Ovary (tissue), 3 donors: ENCODE data around the gene CDCP2.

Source experiments
- CTCF ChIP-seq, 3 donors: fragments of 450-650 bp in 2 of 3; fragments of 200-600 bp in 1 of 3; IDR thresholded peaks; one replicate each; pipeline versions ENCODE4 v1.5.1 to v1.8.0; 2016 to 2022; ENCODE audit warnings: antibody characterized with exemption in 3 of 3, mild to moderate bottlenecking in 1 of 3
- POLR2A ChIP-seq: fragments of 450-650 bp; IDR thresholded peaks from one replicate; pipeline ENCODE4 v1.6.1; 2017; ENCODE audit warnings: antibody characterized with exemption, mild to moderate bottlenecking, moderate library complexity
- donor health status: DM: no; HTN: no; CAD: no.

DNA sequence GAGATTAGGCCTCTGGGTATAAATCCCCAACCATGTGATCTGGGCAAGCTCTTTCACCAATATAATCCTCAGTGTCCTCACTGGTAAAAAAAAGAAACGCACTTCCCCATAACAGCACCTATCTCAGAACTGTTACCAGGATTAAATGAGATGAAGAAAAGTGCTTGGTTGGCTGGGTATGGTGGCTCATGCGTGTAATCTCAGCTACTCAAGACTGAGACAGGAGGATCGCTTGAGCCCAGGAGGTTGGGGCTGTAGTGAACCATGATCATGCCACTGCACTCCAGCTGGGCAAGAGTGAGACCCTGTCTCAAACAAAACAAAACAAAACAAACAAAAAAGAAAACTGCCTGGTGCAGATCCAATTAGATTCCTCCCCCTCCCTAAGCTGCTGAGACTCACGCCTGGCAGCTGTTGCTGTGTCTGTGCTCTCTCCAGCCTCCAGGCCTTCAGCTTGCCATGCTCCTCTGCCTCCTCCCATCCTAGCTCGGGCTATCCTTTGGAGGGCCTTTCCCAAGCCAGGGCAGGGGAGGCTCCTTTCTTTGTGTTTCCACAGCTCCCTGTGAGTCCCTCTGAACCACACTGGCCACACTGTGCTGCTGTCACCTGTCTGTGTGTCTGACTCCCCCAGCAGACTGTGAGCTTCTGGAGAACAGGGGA, 28.0 kb upstream of the CDCP2 start:
- TF ChIP-seq POLR2A (no peak), CTCF (IDR thresholded peaks at IDR 0.05) (no peak)
